HG03575 (cell line): ENCODE measurements around the gene PAXIP1.
"Not testable (repeated sequence)": the region's sequence is repeated elsewhere in the genome, so short reads cannot be mapped to it uniquely, and the experiment has no call there.

ENCODE experiments used
- ATAC-seq: cut with Tn5 transposase; IDR thresholded peaks from one replicate; pipeline ENCODE4 v1.9.1; 2021; ENCODE audit not compliant: unreplicated experiment, insufficient number of reproducible peaks, low FRiP score; ENCODE audit errors: extremely low read depth

PAXIP1 gene

DNA sequence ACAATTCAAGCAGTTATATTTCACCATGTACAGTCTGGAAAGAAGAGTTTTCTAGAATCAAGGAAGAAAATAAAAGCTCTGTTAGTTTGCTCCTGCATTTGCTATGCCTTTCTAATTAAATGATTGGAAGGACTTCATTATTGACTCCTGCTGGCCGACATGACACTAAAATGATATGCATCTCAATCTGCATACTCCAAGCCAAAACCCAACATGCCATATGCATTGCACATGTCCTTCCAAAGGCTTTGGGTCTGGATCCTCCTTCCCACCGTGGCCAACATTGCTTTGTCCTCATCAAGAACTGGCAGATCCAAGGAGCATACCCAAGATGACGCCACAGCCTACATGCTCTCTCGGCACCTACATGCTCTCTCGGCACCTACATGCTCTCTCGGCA lies 46.5 kb downstream of the PAXIP1 start:
- ATAC-seq = no peak

DNA sequence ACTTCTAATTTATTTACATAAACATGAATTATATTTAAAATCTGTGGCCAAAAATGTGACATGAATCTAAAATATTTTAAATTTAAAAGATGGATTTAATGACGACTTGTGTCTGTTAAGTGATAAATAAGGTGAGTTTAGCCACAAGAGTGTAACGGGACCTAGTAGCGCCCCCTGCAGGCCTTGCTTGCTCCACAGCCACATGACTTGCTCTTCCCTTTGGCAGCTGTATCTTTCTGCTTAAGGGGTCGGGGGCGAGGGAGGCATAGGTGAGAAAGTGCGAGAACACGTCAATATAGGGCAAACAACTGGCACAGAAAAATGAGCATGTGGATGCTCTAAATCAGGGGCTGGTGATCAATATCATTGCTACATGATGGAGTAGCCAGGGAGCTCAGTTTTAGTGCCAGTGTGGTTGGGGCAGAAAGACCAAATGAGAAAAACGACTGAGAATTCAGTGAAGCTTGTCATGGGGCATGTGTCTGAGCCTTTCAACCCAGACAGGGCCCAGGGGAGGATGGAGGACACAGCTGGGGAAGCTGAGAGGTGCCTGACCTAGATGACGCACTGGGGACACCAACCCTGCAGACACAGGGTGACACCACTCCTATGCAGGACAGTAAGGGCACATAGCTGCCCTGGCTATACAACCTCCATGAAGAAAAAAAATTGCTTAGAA lies 49.8 kb downstream of the PAXIP1 start:
- ATAC-seq = no peak

DNA sequence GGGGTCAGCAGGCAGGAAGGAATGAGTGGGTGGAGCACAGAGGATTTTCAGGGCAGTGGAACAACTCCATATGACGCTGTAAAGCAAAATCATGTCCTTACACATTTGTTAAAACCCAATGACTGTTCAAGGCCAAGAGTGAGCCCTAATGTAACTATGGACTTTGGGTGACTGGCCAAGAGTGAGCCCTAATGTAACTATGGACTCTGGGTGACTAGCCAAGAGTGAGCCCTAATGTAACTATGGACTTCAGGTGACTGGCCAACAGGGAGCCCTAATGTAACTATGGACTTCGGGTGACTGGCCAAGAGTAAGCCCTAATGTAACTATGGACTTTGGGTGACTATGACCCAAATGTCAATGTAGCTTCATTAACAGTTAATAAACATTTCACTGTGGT lies 52.0 kb downstream of the PAXIP1 start:
- no peak for ATAC-seq

- ATAC-seq = no peak
These were observed 55.3 kb downstream of the PAXIP1 start for GRCh38 chr7:154947604-154948003.

GRCh38 chr7:154946166-154946565 lies 56.8 kb downstream of the PAXIP1 start:
- ATAC-seq = no peak

DNA sequence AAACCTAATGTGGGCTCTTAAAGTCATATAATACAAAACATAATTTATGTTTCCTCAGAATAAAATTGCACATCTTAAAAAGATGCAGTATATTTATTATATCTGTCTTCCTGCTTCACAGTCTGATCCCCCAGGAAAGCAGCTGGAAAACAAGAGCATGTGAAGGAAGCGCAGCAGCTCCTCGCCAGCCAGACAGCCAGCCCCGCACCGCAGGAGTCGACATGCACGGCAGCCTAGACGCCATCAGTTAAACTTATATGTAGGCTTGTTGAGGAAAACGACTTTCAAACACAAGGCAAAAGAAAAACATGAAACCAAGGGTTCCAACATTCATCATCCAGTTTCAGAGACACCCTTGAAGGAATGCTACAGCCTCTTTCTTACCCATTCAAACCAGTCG lies 59.0 kb downstream of the PAXIP1 start:
- no peak for ATAC-seq

DNA sequence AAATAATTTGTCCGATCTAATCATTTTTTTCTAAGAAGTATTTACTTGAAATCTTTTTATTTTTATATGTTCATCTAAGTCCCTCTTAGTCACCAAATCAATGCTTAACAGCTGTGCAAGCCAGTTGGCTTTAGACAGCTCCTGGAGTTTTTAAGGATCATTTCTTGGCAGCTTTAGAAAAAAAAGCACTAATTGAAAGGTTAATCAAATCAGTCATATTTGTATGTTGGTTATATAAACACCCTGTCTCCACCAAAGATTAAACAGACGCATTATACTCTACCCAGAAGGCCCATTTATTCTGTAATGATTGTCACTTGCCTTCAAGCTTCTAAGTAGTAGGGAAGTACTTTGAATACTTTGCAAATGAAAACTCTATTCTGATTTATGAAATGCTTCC lies 60.2 kb downstream of the PAXIP1 start:
- ATAC-seq = no peak

DNA sequence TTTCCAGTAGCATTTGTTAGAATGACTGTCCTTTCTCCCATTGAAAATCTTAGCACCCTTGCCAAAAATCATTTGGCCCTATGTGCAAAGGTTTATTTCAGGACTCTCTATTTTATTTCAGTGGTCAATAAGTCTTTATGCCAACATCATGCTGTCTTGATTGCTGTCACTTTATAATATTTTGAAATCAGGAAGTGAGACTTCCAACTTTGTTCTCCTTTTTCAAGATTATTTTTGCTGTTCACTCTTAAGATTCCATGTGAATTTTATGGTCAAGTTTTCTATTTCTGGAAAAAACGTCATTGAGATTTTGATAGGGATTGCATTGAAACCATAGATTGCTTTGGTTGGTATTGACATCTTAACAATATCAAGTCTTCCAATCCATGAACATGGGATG lies 65.1 kb downstream of the PAXIP1 start:
- ATAC-seq = no peak

DNA sequence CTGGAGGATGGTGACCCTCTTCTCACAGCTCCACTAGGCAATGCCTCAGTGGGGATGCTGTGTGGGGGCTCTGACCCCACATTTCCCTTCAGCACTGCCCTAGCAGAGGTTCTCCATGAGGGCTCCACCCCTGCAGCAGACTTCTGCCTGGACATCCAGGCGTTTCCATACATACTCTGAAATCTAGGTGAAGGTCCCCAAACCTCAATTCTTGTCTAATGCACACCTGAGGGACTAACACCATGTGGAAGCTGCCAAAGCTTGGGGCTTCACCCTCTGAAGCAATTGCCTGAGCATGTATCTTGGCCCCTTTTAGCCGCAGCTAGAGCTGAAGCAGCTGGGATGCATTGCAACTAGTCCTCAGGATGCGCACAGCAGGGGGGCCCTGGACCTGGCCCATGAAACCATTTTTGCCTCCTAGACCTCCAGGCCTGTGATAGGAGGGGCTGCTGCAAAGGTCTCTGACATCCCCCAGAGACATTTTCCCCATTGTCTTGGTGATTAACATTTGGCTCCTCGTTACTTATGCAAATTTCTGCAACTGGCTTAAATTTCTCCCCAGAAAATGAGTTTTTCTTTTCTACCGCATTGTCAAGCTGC lies 68.5 kb downstream of the PAXIP1 start:
- ATAC-seq = not testable (repeated sequence)

- no peak for ATAC-seq
These were observed 71.0 kb downstream of the PAXIP1 start for GRCh38 chr7:154931906-154932305.

GRCh38 chr7:154929006-154929726 lies 73.8 kb downstream of the PAXIP1 start:
- ATAC-seq = no peak

DNA sequence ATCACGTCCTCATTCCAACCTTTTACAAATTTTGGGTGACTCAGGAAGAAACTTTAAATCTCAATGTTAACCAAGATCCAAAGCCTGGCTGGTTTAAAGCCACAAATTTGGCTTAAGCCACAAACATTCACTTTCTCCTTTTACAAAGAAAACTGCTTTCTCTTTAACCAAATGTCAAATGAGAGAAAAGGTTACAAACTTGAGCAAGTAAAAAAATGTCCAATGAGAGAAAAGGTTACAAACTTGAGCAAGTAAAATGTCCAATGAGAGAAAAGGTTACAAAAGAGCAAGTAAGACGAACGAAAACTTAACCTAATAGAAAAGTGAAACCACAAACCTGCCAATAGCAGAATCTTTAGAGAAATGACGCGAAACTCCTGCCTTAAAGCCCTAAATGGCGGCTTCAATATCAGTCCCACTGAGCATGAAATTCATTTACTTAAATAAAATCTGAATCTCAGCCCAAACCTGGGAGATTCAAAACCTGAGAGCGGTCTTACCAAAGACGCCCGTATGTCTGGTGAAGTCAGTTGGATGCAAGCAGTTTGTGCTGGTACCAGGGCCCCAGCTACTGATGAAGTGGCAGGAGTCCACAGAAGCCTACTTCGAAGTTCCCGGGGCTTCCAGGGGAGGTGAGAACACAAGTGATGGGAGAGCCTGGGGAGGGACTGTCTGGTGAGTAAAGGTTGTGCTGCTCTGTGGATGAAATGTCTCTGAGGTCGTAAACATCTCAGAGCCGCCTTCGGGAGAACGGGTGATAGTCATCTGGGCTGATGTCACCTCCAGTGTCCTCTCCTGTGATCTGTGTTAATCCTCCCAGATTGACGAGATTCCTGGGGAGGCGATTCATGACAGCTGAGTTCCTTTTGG lies 74.6 kb downstream of the PAXIP1 start:
- peak; percentile 83 for ATAC-seq

DNA sequence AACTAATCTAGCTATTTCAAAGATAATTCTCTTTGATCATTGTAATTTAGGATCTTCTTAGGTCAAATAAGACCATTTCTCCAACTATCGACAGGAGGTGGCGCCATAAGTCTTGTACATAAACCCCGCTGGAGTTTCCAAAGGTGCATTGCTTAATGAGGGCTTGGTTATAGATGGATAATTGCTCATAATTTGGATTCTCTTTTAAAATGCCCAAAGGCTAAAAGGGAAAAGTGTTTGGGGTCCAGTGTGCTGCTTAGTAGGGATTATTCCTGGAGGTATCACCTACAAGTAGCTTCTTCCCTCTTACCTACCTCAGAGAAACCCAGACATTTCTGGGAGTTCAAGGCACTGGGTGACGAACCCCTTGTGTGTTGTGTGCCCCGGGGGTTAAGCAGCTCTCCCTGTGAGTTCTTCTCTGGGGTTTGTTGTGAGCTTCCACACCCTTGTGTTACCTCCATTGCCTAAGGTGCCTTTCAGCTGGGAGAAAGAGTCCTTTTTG lies 75.2 kb downstream of the PAXIP1 start:
- no peak for ATAC-seq

GRCh38 chr7:154922472-154922871 lies 80.5 kb downstream of the PAXIP1 start:
- ATAC-seq = not testable (repeated sequence)

DNA sequence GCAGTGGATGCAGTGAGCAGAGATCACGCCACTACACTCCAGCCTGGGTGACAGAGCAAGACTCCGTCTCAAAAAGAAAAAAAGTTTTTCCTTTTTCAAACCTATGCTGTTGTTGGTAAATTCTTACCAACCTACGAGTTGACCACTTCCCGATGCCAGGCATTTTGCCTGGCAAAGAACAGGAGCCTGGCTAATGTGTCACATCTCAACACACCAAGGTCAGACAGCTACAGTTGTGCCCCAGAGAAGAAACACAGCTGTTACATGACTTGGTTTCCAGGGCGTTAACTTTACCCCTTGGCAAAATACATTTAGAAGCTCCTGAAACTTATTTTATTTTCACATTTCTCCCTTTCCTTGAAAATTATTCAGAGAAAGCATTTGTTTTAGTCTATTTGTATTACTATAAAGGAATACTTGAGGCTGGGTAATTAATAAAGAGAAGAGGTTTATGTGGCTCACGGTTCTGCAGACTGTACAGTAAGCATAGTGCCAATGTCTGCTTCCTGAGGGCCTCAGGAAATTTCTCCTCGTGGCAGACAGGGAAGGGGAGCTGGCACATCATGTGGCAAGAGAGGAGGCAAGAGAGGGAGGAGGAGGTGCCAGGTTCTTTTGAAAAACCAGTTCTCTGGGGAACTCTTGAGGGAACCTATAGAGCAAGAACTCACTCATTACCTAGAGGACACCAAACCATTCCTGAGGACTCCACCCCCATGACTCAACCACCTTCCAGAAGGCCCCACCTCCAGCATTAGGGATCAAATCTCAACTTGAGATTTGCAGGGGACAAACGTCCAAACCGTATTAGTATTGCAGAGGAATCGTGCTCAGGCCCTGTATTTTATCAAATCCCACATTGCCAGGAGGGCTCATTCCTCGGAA lies 83.3 kb downstream of the PAXIP1 start:
- no peak for ATAC-seq

DNA sequence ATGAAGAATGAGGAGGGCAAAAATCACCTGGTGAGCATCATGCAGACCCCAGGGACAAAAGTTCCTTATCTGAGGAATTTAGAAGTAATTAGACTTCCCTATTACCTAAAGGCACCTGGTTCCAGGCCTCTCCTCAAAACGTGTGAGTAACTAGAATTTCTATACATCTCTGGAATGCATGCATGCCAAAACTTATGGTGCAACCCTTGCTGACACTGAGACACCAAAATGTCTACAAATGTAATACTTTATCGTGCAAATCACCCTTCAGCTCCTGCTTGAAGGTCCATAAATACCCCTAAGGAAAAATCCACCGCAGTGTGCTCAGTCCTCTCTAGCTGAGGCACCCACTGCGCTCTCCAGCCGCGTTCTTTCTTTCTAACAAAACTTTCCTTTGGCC lies 84.2 kb downstream of the PAXIP1 start:
- no peak for ATAC-seq

DNA sequence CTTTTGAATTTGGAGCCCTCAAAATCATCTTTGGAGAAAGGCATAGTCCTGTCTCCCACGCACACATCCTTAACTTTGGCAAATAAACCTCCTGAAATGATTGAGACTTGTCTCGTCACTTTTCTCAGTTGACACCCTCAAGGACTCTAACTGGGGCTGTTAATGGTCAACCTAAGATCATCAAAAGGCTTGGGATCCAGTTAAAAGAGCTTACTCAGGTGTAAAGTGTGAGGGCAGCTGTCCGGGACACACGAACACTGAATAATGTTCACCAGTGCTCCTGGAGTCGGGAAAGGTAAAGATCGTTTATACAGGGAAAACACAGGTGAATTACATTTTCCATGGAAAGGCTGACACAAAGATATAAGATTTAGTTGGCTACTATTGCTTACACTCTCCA lies 84.7 kb downstream of the PAXIP1 start:
- ATAC-seq = no peak

DNA sequence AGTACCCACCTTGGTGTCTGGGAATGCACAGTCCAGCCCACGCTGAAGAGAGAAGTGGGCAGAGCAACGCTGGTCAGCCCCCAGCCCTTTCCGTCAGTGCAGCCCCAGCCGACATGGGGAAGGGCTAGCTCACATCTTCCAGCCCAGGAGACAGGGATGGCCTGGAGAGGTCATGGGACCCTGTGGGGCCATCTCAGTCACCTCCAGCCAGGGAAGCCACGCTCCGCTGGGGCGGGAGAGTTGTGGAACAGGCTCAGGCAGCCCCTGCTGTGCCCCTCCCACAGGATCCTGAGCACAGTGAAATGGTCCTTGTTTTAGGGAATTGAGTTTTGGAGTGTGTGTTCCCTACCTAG lies 85.1 kb downstream of the PAXIP1 start:
- ATAC-seq = no peak
